K562 (cell line): Measurements from ENCODE around the gene ENKUR. TPM values are rescaled to one million over a fixed set of nuclear protein-coding genes. Genes with fewer than 3 reads are reported as not detected.
A peak's percentile ranks its signal among the peaks of the same experiment; 100 is the strongest.

Source experiments
- ARHGAP35 ChIP-seq: fragments of 450-650 bp; IDR thresholded peaks from 2 replicates; pipeline ENCODE4 v1.6.1; 2018; ENCODE audit not compliant: partially characterized antibody
- BACH1 ChIP-seq: fragments of 200-800 bp; sonication (Bioruptor generic); IDR thresholded peaks from 2 replicates; pipeline ENCODE4 v1.6.1; 2016; ENCODE audit warnings: missing genetic modification characterization, missing compliant biosample characterization
- FOXA3 ChIP-seq, 2 experiments: fragments of 450-650 bp in 1 of 2; sonication (generic) in 1 of 2; formaldehyde crosslinking; IDR thresholded peaks in 1 of 2; conservative IDR thresholded peaks in 1 of 2; 2 replicates each; pipeline versions ENCODE4 v1.4.0 to v1.8.0; 2020 to 2022; ENCODE audit warnings: mild to moderate bottlenecking in 2 of 2, missing genetic modification reagents in 1 of 2
- HDAC6 ChIP-seq: IDR thresholded peaks from 2 replicates; pipeline ENCODE4 v1.6.1; 2012; ENCODE audit warnings: low read depth, mild to moderate bottlenecking, control low read depth, inconsistent platforms, low read length, moderate library complexity
- KLF6 ChIP-seq: fragments of 250-450 bp; sonication (Bioruptor Pico); IDR thresholded peaks from 2 replicates; pipeline ENCODE4 v1.4.0; 2020; ENCODE audit warnings: mild to moderate bottlenecking, moderate library complexity, borderline replicate concordance
- POLR2H ChIP-seq: IDR thresholded peaks from 2 replicates; pipeline ENCODE4 v1.6.1; 2016; ENCODE audit warnings: missing genetic modification characterization, low read depth, mild to moderate bottlenecking, control low read depth, missing compliant biosample characterization, moderate library complexity
- PTTG1 ChIP-seq: fragments of 450-650 bp; IDR thresholded peaks from 2 replicates; pipeline ENCODE4 v1.6.1; 2016; ENCODE audit warnings: low read depth, mild to moderate bottlenecking, missing genetic modification characterization, missing compliant biosample characterization
- SMAD1 ChIP-seq: fragments of 150-350 bp; IDR thresholded peaks from 2 replicates; pipeline ENCODE4 v1.6.1; 2014; ENCODE audit warnings: low read length, low read depth; ENCODE audit not compliant: partially characterized antibody
- SMARCA4 ChIP-seq: fragments of 450-650 bp; IDR thresholded peaks from 2 replicates; pipeline ENCODE4 v1.6.1; 2016
- ZBED1 ChIP-seq: IDR thresholded peaks from 2 replicates; pipeline ENCODE4 v1.6.1; 2014
- ZNF124 ChIP-seq: sonication (generic); formaldehyde crosslinking; IDR thresholded peaks from 2 replicates; pipeline ENCODE4 v1.8.1; 2022; ENCODE audit warnings: missing genetic modification reagents
- ZNF318 ChIP-seq, 2 experiments: fragments of 450-650 bp; IDR thresholded peaks; 2 replicates each; pipeline ENCODE4 v1.6.1; 2016; ENCODE audit warnings: mild to moderate bottlenecking in 2 of 2, borderline replicate concordance in 1 of 2, low read depth in 1 of 2, moderate library complexity in 1 of 2
- ZNF507 ChIP-seq: conservative IDR thresholded peaks from 2 replicates; pipeline ENCODE4 v1.6.1; 2017; ENCODE audit warnings: missing genetic modification characterization, missing compliant biosample characterization
- ZNF551 ChIP-seq: fragments of 250-450 bp; sonication (Bioruptor Pico); IDR thresholded peaks from 2 replicates; pipeline ENCODE4 v1.5.0; 2021; ENCODE audit warnings: mild to moderate bottlenecking, moderate library complexity
- polyA plus RNA-seq, 8 experiments: library from polyadenylated mRNA; depleted of rRNA in 4 of 8; stranded (reverse) in 5 of 8; unstranded in 3 of 8; fragments of >200 nt; fragmentation: Nextera tagmentation in 2 of 8; fragmentation: Illumina TruSeq in 1 of 8; extraction: Ambion mirVana in 2 of 8; extraction: Trizol in 1 of 8; gene quantifications; 2 replicates each; pipeline versions ENCODE4 v1.2.1 to v1.2.3, GENCODE V29; 2011 to 2014; ENCODE audit warnings: inconsistent platforms in 1 of 8, missing spikeins in 1 of 8
- total RNA-seq, 7 experiments: library from RNA; depleted of rRNA in 6 of 7; stranded (reverse); fragments of >200 nt in 6 of 7; fragmentation: Illumina TruSeq in 2 of 7; extraction: Trizol in 2 of 7; gene quantifications; 2 replicates each; pipeline versions ENCODE4 v1.2.1 to v1.2.3, GENCODE V29; 2011 to 2021; ENCODE audit warnings: low replicate concordance in 1 of 7
- TF ChIP-seq, protein P1 (sequence below): IDR thresholded peaks from 2 replicates; pipeline ENCODE4 v1.6.1; 2012; ENCODE audit warnings: low read depth, low read length, improper control_type of control experiment, borderline replicate concordance
- TF ChIP-seq, protein P2 (sequence below): sonication (generic); formaldehyde crosslinking; IDR thresholded peaks from 2 replicates; pipeline ENCODE4 v1.8.1; 2022; ENCODE audit warnings: missing genetic modification reagents

ENKUR gene
- total and polyA plus RNA-seq, 9 of the 15 experiments (the other 6 are each of a cell fraction or from before 2014, with no cell fraction given): 0.06 to 0.46 (median 0.20) TPM

GRCh38 chr10:25016376-25017153 lies 607 bp upstream of the ENKUR start, which contains the start of gene THNSL1 (continued):
- TF ChIP-seq ZNF318 (IDR thresholded peaks at IDR 0.05; ENCODE audit: borderline replicate concordance in 1 of 2, low read depth in 1 of 2) (no peak), SMAD1 (no peak), ZNF124 (peak; percentile 96), SMARCA4 (0 out of 2 replicates have a peak, but pooled peaks have one; percentile 11), HDAC6 (no peak), ZNF507 (tag) (no peak), ARHGAP35 (no peak), PTTG1 (tag) (no peak), BACH1 (no peak), KLF6 (CRISPR knock-in tag) (no peak), FOXA3 (CRISPR knock-in tag; conservative IDR thresholded peaks at IDR 0.05 in 1 of 2, IDR thresholded peaks at IDR 0.05 in 1 of 2) (peak in 1 of 2 experiments; percentile 91; a peak in 2 of 4 replicates), ZBED1 (no peak), POLR2H (peak; percentile 87), ZNF551 (no peak)
- TF ChIP-seq, protein P1, sequence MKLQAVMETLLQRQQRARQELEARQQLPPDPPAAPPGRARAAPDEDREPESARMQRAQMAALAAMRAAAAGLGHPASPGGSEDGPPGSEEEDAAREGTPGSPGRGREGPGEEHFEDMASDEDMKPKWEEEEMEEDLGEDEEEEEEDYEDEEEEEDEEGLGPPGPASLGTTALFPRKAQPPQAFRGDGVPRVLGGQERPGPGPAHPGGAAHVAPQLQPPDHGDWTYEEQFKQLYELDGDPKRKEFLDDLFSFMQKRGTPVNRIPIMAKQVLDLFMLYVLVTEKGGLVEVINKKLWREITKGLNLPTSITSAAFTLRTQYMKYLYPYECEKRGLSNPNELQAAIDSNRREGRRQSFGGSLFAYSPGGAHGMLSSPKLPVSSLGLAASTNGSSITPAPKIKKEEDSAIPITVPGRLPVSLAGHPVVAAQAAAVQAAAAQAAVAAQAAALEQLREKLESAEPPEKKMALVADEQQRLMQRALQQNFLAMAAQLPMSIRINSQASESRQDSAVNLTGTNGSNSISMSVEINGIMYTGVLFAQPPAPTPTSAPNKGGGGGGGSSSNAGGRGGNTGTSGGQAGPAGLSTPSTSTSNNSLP: no peak
- TF ChIP-seq, protein P2, sequence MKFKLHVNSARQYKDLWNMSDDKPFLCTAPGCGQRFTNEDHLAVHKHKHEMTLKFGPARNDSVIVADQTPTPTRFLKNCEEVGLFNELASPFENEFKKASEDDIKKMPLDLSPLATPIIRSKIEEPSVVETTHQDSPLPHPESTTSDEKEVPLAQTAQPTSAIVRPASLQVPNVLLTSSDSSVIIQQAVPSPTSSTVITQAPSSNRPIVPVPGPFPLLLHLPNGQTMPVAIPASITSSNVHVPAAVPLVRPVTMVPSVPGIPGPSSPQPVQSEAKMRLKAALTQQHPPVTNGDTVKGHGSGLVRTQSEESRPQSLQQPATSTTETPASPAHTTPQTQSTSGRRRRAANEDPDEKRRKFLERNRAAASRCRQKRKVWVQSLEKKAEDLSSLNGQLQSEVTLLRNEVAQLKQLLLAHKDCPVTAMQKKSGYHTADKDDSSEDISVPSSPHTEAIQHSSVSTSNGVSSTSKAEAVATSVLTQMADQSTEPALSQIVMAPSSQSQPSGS (CRISPR knock-in tag): peak; percentile 77
